K562 treated with DMSO at 1 percent for 24 hours (cell line): ENCODE measurements around the gene CHRNA7. TPM values are rescaled to one million over a fixed set of nuclear protein-coding genes. Genes with fewer than 3 reads are reported as not detected.

Source experiments
- total RNA-seq: library from RNA; unstranded; fragments of 300-600 nt; gene quantifications from 2 replicates; pipeline ENCODE4 v1.2.3, GENCODE V29; 2022; ENCODE audit warnings: low read depth; ENCODE audit not compliant: insufficient read depth

Gene CHRNA7
- total RNA-seq = 0.39 and 0.42 TPM in 2 replicates

DNA sequence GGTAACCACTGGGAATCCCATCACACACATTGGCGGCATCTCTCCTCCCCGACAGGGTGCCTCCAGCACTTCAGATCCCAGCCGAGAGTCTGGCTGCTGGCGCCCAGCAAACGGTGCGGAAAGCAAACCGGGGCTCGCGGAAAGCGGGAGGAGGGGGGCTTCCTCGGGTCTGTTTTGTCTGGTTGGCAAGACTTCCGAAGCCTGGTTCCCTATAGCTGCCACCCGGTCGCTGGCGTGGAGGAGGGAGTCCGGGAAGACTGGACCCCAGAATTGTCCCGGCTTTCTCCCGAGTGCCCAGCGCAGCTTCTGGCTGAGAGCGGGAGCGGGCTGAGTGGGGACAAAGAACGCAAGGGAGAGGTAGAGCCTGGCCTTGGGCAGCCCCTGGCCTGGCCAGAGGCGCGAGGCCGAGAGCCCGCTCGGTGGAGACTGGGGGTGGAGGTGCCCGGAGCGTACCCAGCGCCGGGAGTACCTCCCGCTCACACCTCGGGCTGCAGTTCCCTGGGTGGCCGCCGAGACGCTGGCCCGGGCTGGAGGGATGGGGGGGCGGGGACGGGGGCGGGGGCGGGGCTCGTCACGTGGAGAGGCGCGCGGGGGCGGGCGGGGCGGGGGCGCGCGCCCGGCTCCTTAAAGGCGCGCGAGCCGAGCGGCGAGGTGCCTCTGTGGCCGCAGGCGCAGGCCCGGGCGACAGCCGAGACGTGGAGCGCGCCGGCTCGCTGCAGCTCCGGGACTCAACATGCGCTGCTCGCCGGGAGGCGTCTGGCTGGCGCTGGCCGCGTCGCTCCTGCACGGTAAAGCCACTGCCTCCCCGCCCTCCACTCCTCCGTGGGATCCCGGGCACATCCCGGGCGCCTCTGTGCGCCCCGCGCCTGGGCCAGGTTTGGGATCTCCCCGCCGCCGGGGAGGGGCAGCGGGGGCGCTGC lies at the start of gene CHRNA7:
TSS of gene CHRNA7 (plus strand) at position 654 of the 920 bp plus-strand sequence. CDS start at position 734, 80 bp downstream.

Other genes starting within 250 kb of the CHRNA7 start
- gene OTUD7A, start 159.8 kb upstream of the CHRNA7 start, total RNA-seq = 0.05 and 0.06 TPM in 2 replicates